ENCODE data around the gene PTPRN2. TPM values are rescaled to one million over a fixed set of nuclear protein-coding genes. Genes with fewer than 3 reads are reported as not detected.

PTPRN2 gene
- total and polyA plus RNA-seq, 8 donors = 12.2 to 49.2 (median 31.8) TPM

DNA sequence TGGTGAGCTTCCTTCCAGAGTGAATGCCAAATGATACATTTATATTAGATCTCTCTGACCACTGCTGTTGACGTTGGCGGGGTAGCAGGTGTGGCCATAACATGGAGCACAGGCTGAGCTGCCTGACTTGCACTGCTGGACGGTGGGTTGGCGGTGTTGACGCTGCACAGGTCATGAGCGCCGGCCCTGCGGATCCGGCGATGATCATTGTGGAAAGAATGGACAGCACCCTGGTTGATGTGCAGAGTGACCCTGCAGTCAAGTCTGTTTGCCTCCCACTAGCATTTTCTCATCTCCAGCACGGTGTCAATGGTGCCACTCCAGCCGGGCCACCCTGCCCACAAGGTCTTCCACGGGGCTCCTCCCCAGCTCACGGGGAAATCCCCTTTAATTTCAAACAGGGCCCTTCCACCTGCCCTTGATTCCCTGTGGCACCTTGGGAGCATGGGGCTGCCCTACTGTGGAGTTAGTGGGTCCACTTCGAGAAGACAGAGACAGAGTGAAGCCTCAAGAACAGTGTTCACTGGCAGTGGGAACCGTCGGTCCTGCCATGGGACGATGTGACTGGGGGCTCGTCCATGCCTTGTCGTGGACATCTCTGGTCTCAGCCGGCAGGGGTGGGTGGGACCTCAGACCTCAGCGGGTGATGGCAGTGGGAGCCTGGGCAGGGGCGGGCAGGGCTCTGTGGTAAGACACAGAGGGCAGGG is 613.5 kb downstream of the PTPRN2 start:
- H3K27me3 ChIP-seq = no peaks in the 10 kb centered on the region
- no peak for DNase-seq
- WGBS, 2 donors = 94% methylated on average over 23 of the region's 23 CpGs
- H3K4me3 ChIP-seq = no peak overlapping the region
- intact Hi-C loops (cut with DNase I) = no loop called here
- H3K36me3 ChIP-seq = no peaks in the 10 kb centered on the region
- H3K4me1 ChIP-seq = no peaks in the 10 kb centered on the region
- no peak for TF ChIP-seq CTCF (IDR thresholded peaks at IDR 0.05)
- no peak for FAIRE-seq
- H3K27ac ChIP-seq = no peak overlapping the region
- ATAC-seq = no peak
- H3K9me3 ChIP-seq = peaks cover 0 to 5% (median 0%) of the 10 kb centered on the region in 4 donors

DNA sequence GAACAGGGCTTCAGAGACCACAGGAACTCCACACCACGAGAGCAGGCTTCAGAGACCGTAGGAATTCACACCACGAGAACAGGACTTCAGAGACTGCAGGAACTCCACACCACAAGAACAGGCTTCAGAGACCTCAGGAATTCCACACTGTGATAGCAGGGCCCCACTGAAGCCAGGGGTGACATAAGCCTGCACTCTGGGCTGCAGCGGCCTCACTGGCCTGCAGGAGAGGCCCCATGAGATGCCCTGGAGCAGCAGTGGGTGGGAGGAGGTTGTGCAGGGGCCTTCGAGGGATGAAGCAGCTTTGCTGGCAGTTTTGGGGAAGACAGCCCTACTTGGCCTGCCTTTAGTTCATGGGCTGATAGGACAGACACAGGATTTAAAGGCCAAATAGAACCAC is 614.7 kb downstream of the PTPRN2 start:
- Histone ChIP-seq H3K36me3 (no peaks in the 10 kb centered on the region), H3K4me3 (no peak overlapping the region), H3K27ac (no peak overlapping the region), H3K27me3 (no peaks in the 10 kb centered on the region), H3K9me3 (peaks cover 0 to 5% (median 0%) of the 10 kb centered on the region in 4 donors), H3K4me1 (no peaks in the 10 kb centered on the region)
- FAIRE-seq (no peak), ATAC-seq (no peak), DNase-seq (no peak)
- TF ChIP-seq CTCF (IDR thresholded peaks at IDR 0.05) = no peak
- WGBS, 2 donors = 86 to 90% methylated on average over 5 of the region's 5 CpGs
- intact Hi-C loops (cut with DNase I) = no loop called here

DNA sequence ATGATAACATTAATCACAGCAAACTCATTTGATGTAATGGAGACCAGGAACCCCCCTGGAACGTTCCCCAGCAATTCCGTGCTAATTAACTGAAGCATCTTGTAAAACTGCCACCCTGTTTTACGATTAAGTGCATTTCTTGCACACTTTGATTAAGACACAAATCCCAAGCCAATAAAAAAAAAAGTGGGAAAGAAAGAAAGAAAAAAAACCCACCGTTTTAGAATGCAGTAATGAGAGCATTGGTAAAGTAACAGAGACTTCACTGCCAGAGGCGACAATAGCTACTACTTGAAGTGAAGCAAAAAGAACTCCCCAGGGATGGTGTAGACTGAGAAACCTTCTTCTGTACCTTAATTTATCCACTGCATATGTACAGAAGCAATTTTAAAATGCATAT is 616.1 kb downstream of the PTPRN2 start:
- ATAC-seq (no peak), FAIRE-seq (no peak), DNase-seq (no peak)
- Histone ChIP-seq H3K36me3 (no peaks in the 10 kb centered on the region), H3K9me3 (peaks cover 0 to 5% (median 0%) of the 10 kb centered on the region in 4 donors), H3K27ac (no peak overlapping the region), H3K27me3 (no peaks in the 10 kb centered on the region), H3K4me3 (no peak overlapping the region), H3K4me1 (no peaks in the 10 kb centered on the region)
- intact Hi-C loops (cut with DNase I) = no loop called here
- WGBS, 2 donors = 85% methylated on average over 5 of the region's 5 CpGs
- TF ChIP-seq CTCF (IDR thresholded peaks at IDR 0.05) = no peak

- Histone ChIP-seq H3K36me3 (no peaks in the 10 kb centered on the region), H3K4me3 (no peak overlapping the region), H3K27ac (no peak overlapping the region), H3K27me3 (no peaks in the 10 kb centered on the region), H3K4me1 (no peaks in the 10 kb centered on the region), H3K9me3 (peaks cover 0 to 5% (median 0%) of the 10 kb centered on the region in 4 donors)
- intact Hi-C loops (cut with DNase I) = no loop called here
- DNase-seq (no peak), FAIRE-seq (no peak), ATAC-seq (no peak)
- WGBS, 2 donors = 82% methylated on average over 3 of the region's 3 CpGs
- no peak for TF ChIP-seq CTCF (IDR thresholded peaks at IDR 0.05)
These were observed 616.9 kb downstream of the PTPRN2 start for GRCh38 chr7:157970744-157971143.

DNA sequence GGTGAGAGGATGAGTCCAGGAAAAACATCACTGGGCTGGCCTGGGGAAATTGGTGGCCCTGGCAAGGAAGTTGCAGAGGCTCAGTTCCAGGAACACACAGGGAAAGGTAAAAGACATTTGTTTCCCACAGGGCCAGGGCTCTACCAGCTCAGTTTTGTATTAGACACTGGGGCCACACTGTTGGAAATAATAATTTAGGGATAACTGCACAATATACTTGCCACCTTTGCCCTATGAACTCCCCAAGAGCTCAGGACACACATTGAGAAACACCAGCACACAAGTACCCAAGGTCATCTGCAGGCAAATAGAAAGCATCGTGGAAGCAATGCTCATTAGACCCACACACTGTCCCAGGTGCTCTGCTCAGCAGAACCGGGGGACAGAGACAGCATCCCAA is 617.6 kb downstream of the PTPRN2 start:
- peaks cover 0 to 5% (median 0%) of the 10 kb centered on the region in 4 donors for H3K9me3 ChIP-seq
- intact Hi-C loops (cut with DNase I) = no loop called here
- H3K36me3 ChIP-seq = no peaks in the 10 kb centered on the region
- 73 to 78% methylated on average over 2 of the region's 2 CpGs for WGBS, 2 donors
- no peak for ATAC-seq
- H3K4me1 ChIP-seq = no peaks in the 10 kb centered on the region
- no peaks in the 10 kb centered on the region for H3K27me3 ChIP-seq
- FAIRE-seq = no peak
- no peak for DNase-seq
- H3K4me3 ChIP-seq = no peak overlapping the region
- no peak overlapping the region for H3K27ac ChIP-seq
- no peak for TF ChIP-seq CTCF (IDR thresholded peaks at IDR 0.05)
